ENCODE results near the gene MADCAM1.

The MADCAM1 gene

GRCh38 chr19:491146-491741, 5.0 kb upstream of the MADCAM1 start:
- no peak for DNase-seq

- peak; percentile 24 for DNase-seq
These were observed 4.2 kb upstream of the MADCAM1 start for GRCh38 chr19:492091-492531.

DNA sequence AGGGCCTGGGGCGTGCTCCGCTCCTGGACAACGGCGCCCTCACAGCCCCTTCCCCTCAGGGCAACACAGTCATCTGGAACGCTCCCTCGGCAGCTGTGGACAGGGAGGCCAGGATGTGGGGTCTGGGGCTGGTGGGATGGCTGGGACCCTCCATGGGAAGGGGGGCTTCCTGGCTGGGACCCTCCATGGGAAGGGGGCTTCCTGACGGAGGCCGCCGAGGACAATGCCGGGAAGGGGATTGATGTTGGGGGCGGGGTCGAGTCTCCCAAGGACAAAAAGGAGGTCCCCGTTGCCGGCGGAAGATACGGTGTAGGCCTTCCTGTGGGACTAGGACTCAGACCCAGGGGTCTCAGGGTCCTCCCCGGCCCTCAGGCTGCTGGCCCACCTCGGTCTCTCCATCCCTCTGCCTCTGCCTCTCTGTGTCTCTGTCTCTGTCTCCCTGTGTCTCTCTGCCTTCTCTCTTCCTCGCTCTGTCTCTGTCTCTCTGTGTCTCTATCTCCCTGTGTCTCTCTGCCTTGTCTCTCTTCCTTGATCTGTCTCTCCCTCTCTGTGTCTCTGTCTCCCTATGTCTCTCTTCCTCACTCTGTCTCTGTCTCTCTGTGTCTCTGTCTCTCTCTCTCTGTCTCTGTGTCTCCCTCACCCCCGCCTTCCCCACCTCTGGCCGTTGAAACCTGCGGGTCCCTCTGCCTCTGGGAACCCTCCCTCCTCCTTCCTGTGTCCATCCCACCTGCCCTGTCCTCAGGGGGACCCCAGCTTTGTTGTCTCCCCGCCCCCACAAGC, 2.7 kb upstream of the MADCAM1 start:
- no peak for DNase-seq

GRCh38 chr19:494171-495080, 1.9 kb upstream of the MADCAM1 start:
- DNase-seq: no peak

DNA sequence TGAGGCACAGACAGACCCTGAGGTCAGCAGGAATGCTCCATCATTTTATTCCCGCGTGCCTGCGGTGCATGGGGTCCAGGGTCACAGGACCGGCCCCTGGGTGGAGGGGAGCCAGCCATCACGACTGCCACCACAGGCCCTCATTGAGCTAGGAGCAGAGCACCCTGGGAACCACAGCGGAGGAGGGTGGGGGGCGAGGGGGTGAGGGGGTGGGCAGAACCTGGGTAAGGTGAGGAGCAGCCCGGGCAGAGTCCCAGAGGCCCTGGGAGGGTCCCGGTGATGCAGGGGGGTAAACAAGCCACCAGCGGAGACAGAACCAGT, 1.2 kb upstream of the MADCAM1 start:
- no peak for DNase-seq

DNA sequence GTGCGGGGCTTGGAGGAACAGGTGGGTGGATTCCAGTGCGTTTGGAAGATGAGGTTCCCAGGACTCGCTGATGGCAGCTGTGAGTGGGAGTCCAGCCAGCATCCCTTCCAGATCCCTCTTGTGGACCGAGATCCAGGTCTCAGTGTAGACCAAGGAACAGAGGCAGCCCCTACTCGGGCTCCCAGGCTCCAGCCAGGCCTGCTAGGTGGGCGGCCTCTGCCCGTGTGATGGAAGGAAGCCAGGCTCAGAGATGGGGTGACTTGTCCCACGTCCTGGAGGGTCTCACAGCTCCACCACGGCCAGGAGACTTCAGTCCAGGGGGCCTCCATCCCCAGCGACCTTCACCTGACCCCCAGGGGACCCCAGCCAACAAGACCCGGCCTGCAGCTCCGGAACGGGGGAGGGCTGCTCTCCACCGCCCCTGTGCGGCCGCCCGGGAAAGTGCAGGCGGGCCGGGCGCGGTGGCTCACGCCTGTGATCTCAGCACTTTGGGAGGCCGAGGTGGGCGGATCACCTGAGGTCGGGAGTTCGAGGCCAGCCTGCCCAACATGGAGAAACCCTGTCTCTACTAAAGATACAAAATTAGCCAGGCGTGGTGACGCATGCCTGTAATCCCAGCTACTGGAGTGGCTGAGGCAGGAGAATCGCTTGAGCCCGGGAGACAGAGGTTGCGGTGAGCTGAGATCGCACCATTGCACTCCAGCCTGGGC, 729 bp upstream of the MADCAM1 start:
- peak; percentile 50 for DNase-seq

DNA sequence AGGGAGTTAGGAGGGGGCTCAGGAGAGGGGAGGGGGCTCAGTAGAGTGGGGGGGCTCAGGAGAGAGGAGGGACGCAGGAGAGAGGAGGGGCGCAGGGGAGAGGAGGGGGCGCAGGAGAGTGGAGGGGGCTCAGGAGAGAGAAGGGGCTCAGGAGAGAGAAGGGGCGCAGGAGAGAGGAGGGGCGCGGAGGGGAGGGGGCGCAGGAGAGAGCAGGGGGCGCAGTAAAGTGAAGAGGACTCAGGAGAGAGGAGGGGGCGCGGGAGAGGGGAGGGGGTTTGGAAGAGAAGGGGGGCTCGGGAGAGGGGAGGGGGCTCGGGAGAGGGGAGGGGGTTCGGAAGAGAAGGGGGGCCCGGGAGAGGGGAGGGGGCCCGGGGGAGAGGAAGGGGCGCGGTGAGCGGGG, 700 bp downstream of the MADCAM1 start:
- no peak for DNase-seq

DNA sequence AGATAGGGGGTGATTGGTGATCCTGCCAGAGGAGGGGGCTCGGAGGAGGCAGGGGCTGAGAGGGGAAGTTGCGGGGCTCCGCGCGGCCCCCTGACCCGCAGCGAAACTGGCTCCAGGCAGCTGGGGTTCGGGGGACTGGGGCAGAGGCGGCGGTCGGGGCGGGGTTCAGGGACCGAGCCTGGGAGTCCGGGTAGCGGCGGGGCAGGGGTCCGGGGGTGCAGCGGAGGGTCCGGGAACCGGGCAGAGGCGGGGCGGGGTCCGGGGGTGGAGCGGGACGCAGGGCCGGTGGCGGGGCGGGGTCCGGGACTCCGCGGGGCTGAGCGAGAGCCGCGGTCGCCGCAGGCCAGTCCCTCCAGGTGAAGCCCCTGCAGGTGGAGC, 1.2 kb downstream of the MADCAM1 start:
- no peak for DNase-seq

DNA sequence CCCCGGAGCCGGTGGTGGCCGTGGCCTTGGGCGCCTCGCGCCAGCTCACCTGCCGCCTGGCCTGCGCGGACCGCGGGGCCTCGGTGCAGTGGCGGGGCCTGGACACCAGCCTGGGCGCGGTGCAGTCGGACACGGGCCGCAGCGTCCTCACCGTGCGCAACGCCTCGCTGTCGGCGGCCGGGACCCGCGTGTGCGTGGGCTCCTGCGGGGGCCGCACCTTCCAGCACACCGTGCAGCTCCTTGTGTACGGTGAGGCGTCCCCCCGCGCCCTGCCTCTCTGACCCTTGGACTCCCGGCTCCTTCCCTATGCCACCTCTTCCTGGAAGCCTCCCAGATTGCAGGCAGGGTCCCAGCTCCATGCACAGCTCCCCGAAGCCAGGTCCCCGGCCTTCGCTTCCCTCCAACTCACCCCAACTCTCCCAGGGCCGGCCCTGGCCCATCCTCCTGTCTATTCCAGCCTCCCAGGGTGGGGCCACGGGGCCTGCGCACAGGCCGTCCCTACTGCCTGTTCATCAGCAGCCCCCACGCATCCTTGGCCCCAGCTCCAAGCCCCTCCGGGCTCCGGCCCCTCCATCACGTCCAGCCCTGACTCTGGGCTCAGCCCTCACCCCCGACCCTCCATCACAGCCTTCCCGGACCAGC, 1.7 kb downstream of the MADCAM1 start:
- DNase-seq: no peak

DNA sequence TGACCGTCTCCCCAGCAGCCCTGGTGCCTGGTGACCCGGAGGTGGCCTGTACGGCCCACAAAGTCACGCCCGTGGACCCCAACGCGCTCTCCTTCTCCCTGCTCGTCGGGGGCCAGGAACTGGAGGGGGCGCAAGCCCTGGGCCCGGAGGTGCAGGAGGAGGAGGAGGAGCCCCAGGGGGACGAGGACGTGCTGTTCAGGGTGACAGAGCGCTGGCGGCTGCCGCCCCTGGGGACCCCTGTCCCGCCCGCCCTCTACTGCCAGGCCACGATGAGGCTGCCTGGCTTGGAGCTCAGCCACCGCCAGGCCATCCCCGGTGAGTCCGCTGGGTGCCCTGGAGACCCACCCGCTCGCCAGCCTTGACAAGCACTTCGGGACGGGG, 2.2 kb downstream of the MADCAM1 start:
- DNase-seq: no peak

- DNase-seq: no peak
These were observed 2.8 kb downstream of the MADCAM1 start for GRCh38 chr19:498977-499623.

DNA sequence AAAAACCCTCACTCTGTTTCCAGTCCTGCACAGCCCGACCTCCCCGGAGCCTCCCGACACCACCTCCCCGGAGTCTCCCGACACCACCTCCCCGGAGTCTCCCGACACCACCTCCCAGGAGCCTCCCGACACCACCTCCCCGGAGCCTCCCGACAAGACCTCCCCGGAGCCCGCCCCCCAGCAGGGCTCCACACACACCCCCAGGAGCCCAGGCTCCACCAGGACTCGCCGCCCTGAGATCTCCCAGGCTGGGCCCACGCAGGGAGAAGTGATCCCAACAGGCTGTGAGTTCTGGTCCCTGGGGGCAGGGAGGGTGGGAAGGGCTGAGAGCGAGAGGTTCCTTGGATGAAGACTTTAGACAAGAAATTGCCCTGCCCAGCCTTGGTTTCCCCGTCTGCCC, 5.4 kb downstream of the MADCAM1 start:
- DNase-seq: no peak

DNA sequence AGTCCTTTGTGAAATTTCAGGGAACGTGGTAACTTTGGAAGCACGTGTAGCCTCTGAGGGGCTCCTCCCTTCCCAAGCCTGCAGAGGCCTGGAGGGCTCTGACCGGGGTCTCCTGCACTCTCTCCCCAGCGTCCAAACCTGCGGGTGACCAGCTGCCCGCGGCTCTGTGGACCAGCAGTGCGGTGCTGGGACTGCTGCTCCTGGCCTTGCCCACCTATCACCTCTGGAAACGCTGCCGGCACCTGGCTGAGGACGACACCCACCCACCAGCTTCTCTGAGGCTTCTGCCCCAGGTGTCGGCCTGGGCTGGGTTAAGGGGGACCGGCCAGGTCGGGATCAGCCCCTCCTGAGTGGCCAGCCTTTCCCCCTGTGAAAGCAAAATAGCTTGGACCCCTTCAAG, 8.3 kb downstream of the MADCAM1 start:
- DNase-seq: no peak

- peak; percentile 97 for DNase-seq
These were observed 10.4 kb downstream of the MADCAM1 start for GRCh38 chr19:506404-507285.

GRCh38 chr19:507286-508203, 11.3 kb downstream of the MADCAM1 start, which contains the start of gene TPGS1:
Gene TPGS1, plus strand, starts transcription at chr19:507497. Its CDS starts 10 bp downstream, at chr19:507507.
- peak; percentile 79 for DNase-seq

DNA sequence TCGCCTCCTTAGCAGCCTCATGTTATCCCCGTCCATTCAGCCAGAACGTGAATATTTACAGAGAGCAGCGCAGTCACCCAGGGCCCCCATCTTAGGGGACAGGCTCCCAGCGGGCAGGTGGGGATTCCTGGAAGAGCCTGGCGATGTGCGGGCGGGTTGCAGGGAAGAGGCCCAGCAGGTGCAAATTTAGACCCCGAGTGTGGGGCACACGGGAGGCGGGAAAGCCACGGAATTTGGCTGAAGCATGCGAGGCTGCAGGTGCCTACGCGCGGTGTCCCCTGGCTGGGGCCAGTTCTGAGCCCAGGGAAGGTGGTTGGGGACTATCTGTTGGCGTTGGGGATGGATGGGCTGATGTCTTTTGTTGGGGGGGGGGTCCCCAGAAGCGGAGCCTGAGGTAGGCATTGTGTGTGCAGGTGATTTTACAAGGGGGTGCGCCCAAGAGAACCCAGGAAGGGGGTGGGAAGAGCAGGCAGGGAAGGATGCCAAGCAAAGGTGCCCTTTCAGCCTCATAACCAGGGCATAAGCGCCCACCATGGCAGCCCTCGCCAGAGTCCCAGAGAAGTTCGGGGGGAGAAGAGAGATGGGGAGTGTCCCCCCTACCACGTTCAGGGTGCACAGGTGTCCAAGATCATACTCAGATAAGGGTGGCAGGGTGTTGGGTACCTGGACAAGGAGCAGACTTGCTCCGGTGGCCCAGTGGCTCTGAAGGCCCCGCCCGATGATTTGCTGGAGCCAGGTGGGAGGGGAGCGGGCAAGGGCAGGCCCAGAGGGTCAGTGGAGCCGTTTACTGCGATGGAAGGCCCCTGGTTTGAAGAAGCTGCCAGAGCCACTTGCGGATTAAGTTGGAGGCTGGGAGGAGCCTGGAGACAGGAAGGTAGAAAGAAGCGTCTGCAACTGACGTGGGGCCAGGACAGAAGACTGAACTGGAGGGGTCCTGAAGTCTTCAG, 12.2 kb downstream of the MADCAM1 start:
- DNase-seq: no peak

GRCh38 chr19:510606-511100, 14.4 kb downstream of the MADCAM1 start:
- DNase-seq: peak; percentile 96

GRCh38 chr19:511101-511851, 15.0 kb downstream of the MADCAM1 start:
- DNase-seq: peak; percentile 91
